HepG2 (cell line): ENCODE data around the gene CSTPP1. TPM values are rescaled to one million over a fixed set of nuclear protein-coding genes. Genes with fewer than 3 reads are reported as not detected.
A peak's percentile ranks its signal among the peaks of the same experiment; 100 is the strongest.

Source experiments
- BRD4 ChIP-seq: sonication (generic); formaldehyde crosslinking; IDR thresholded peaks from 2 replicates; pipeline ENCODE4 v1.4.0; 2020; ENCODE audit warnings: missing genetic modification reagents
- CREM ChIP-seq, 2 experiments: sonication (generic) in 1 of 2; formaldehyde crosslinking in 1 of 2; IDR thresholded peaks; 2 replicates each; pipeline versions ENCODE4 v1.4.0 to v1.6.1; 2016 to 2020; ENCODE audit warnings: antibody characterized with exemption in 1 of 2, mild to moderate bottlenecking in 1 of 2, missing genetic modification reagents in 1 of 2
- GTF3A ChIP-seq: sonication (generic); formaldehyde crosslinking; conservative IDR thresholded peaks from 2 replicates; pipeline ENCODE4 v1.4.0; 2020; ENCODE audit warnings: mild to moderate bottlenecking, missing genetic modification reagents
- HCFC1 ChIP-seq: fragments of 150-350 bp; IDR thresholded peaks from 2 replicates; pipeline ENCODE4 v1.6.1; 2014; ENCODE audit warnings: low read depth, low read length
- HMGA1 ChIP-seq: sonication (generic); formaldehyde crosslinking; conservative IDR thresholded peaks from 2 replicates; pipeline ENCODE4 v1.4.0; 2020; ENCODE audit warnings: missing genetic modification reagents
- IKZF4 ChIP-seq: sonication (generic); formaldehyde crosslinking; IDR thresholded peaks from 2 replicates; pipeline ENCODE4 v1.5.1; 2020; ENCODE audit warnings: borderline replicate concordance, mild to moderate bottlenecking, low read depth, missing genetic modification reagents; ENCODE audit errors: not compliant biosample characterization
- IRF2 ChIP-seq: IDR thresholded peaks from 2 replicates; pipeline ENCODE4 v1.6.1; 2018; ENCODE audit warnings: missing genetic modification reagents, missing compliant biosample characterization
- KLF12 ChIP-seq: sonication (generic); formaldehyde crosslinking; IDR thresholded peaks from 2 replicates; pipeline ENCODE4 v1.4.0; 2020; ENCODE audit warnings: missing genetic modification reagents, borderline replicate concordance
- NR2F6 ChIP-seq, 2 experiments: IDR thresholded peaks; 2 replicates each; pipeline ENCODE4 v1.6.1; 2016; ENCODE audit warnings: antibody characterized with exemption in 1 of 2, mild to moderate bottlenecking in 1 of 2
- RAD21 ChIP-seq: fragments of 450-650 bp; formaldehyde crosslinking; IDR thresholded peaks from 2 replicates; pipeline ENCODE4 v1.5.0; 2020; ENCODE audit warnings: mild to moderate bottlenecking
- REST ChIP-seq, 2 experiments: IDR thresholded peaks; 2 replicates each; pipeline ENCODE4 v1.6.1; 2011 to 2012; ENCODE audit warnings: low read length in 2 of 2, borderline replicate concordance in 1 of 2, low read depth in 1 of 2, mild to moderate bottlenecking in 1 of 2, moderate library complexity in 1 of 2
- ZBTB21 ChIP-seq: sonication (generic); formaldehyde crosslinking; IDR thresholded peaks from 2 replicates; pipeline ENCODE4 v1.4.0; 2020; ENCODE audit warnings: missing genetic modification reagents
- ZNF549 ChIP-seq: sonication (generic); formaldehyde crosslinking; IDR thresholded peaks from 2 replicates; pipeline ENCODE4 v1.5.0; 2020; ENCODE audit warnings: missing genetic modification reagents
- ZNF646 ChIP-seq: sonication (generic); formaldehyde crosslinking; IDR thresholded peaks from 2 replicates; pipeline ENCODE4 v1.9.0; 2021; ENCODE audit warnings: mild to moderate bottlenecking, missing genetic modification reagents
- polyA plus RNA-seq, 8 experiments: library from polyadenylated mRNA; depleted of rRNA in 3 of 8; stranded (reverse) in 7 of 8; unstranded in 1 of 8; fragments of >200 nt; fragmentation: Illumina TruSeq in 4 of 8; extraction: Trizol in 4 of 8; gene quantifications; 2 replicates each; pipeline versions ENCODE4 v1.2.1 to v1.2.3, GENCODE V29; 2011 to 2016; ENCODE audit warnings: low read depth in 4 of 8, missing spikeins in 1 of 8, mixed read lengths in 1 of 8; ENCODE audit not compliant: insufficient read depth in 1 of 8
- total RNA-seq, 5 experiments: library from RNA; depleted of rRNA; stranded (reverse); fragments of >200 nt; fragmentation: Illumina TruSeq; extraction: Trizol; gene quantifications; 2 replicates each; pipeline ENCODE4 v1.2.3, GENCODE V29; 2016; ENCODE audit warnings: low read depth in 1 of 5
- TF ChIP-seq, protein P1 (sequence below): sonication (generic); formaldehyde crosslinking; IDR thresholded peaks from 2 replicates; pipeline ENCODE4 v1.8.1; 2023; ENCODE audit warnings: missing genetic modification reagents, mild to moderate bottlenecking, borderline replicate concordance
- TF ChIP-seq, protein P2 (sequence below): sonication (generic); formaldehyde crosslinking; IDR thresholded peaks from 2 replicates; pipeline ENCODE4 v1.4.0; 2020; ENCODE audit warnings: missing genetic modification reagents

The CSTPP1 gene
- total and polyA plus RNA-seq, 2 of the 13 experiments (the other 11 are each of a cell fraction or from before 2014, with no cell fraction given), result 12.3 to 14.6 TPM

- TF ChIP-seq ZNF646 (CRISPR knock-in tag) (no peak), IKZF4 (CRISPR knock-in tag) (no peak), KLF12 (CRISPR knock-in tag) (no peak), HCFC1 (peak; percentile 75), HMGA1 (no peak), BRD4 (CRISPR knock-in tag) (no peak; the same call in 1 of the 2 replicates), CREM (IDR thresholded peaks at IDR 0.05) (no peak), CREM (CRISPR knock-in tag; IDR thresholded peaks at IDR 0.05) (no peak), NR2F6 (IDR thresholded peaks at IDR 0.05) (no peak), NR2F6 (CRISPR knock-in tag; IDR thresholded peaks at IDR 0.05) (0 out of 2 replicates have a peak, but pooled peaks have one; percentile 46), RAD21 (CRISPR knock-in tag) (0 out of 2 replicates have a peak, but pooled peaks have one; percentile 42), IRF2 (CRISPR knock-in tag) (peak; percentile 87), ZBTB21 (no peak), ZNF549 (no peak), REST (IDR thresholded peaks at IDR 0.05; ENCODE audit: borderline replicate concordance in 1 of 2, low read depth in 1 of 2, low read length in 2 of 2) (no peak), GTF3A (CRISPR knock-in tag) (peak; percentile 89; the same call in 1 of the 2 replicates)
- TF ChIP-seq, protein P1, sequence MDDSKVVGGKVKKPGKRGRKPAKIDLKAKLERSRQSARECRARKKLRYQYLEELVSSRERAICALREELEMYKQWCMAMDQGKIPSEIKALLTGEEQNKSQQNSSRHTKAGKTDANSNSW (CRISPR knock-in tag), result no peak
- TF ChIP-seq, protein P2, sequence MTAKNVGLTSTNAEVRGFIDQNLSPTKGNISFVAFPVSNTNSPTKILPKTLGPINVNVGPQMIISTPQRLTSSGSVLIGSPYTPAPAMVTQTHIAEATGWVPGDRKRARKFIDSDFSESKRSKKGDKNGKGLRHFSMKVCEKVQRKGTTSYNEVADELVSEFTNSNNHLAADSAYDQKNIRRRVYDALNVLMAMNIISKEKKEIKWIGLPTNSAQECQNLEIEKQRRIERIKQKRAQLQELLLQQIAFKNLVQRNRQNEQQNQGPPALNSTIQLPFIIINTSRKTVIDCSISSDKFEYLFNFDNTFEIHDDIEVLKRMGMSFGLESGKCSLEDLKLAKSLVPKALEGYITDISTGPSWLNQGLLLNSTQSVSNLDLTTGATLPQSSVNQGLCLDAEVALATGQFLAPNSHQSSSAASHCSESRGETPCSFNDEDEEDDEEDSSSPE (CRISPR knock-in tag), result no peak; the same call in 1 of the 2 replicates
Observed at GRCh38 chr11:46936138-46937110, at the start of gene CSTPP1 (continued).
